RKO (cell line): ENCODE results near the gene CXXC5.

Experiments
- DNase-seq: peaks from one replicate; pipeline ENCODE4 v3.0.0-alpha.2; 2016; ENCODE audit warnings: low spot score

Gene CXXC5

GRCh38 chr5:139666551-139666950 lies 18.4 kb downstream of the CXXC5 start:
- no peak for DNase-seq

GRCh38 chr5:139667001-139667729 lies 19.0 kb downstream of the CXXC5 start:
- no peak for DNase-seq

- DNase-seq = peak; percentile 39
These were observed 19.5 kb downstream of the CXXC5 start for GRCh38 chr5:139667730-139668063.

- peak; percentile 55 for DNase-seq
These were observed 20.1 kb downstream of the CXXC5 start for GRCh38 chr5:139668064-139668880.

GRCh38 chr5:139668924-139669661 lies 20.9 kb downstream of the CXXC5 start:
- DNase-seq = no peak

GRCh38 chr5:139669662-139670368 lies 21.7 kb downstream of the CXXC5 start:
- no peak for DNase-seq

GRCh38 chr5:139670369-139671095 lies 22.4 kb downstream of the CXXC5 start:
- no peak for DNase-seq

- DNase-seq = no peak
These were observed 23.1 kb downstream of the CXXC5 start for GRCh38 chr5:139671096-139671841.

- no peak for DNase-seq
These were observed 27.1 kb downstream of the CXXC5 start for GRCh38 chr5:139675213-139675612.

GRCh38 chr5:139675825-139676224 lies 27.7 kb downstream of the CXXC5 start:
- DNase-seq = no peak

- no peak for DNase-seq
These were observed 28.3 kb downstream of the CXXC5 start for GRCh38 chr5:139676406-139676805.

- no peak for DNase-seq
These were observed 29.0 kb downstream of the CXXC5 start for GRCh38 chr5:139676951-139677735.

GRCh38 chr5:139677736-139678613 lies 29.8 kb downstream of the CXXC5 start:
- no peak for DNase-seq

GRCh38 chr5:139678751-139679750 lies 30.9 kb downstream of the CXXC5 start:
- DNase-seq = no peak

GRCh38 chr5:139680368-139681111 lies 32.4 kb downstream of the CXXC5 start:
- no peak for DNase-seq

- no peak for DNase-seq
These were observed 32.9 kb downstream of the CXXC5 start for GRCh38 chr5:139681112-139681458.

GRCh38 chr5:139681466-139681865 lies 33.3 kb downstream of the CXXC5 start:
- DNase-seq = no peak
